Anterior cingulate cortex (tissue), 58 donors: ENCODE data around the gene RUVBL1.
"Not testable (repeated sequence)": the region's sequence is repeated elsewhere in the genome, so short reads cannot be mapped to it uniquely, and the experiment has no call there.

Experiments
- DNase-seq, 58 donors: peaks; one replicate each; lab custom pipeline; 2025; lab: John Stamatoyannopoulos, UW

Gene RUVBL1

DNA sequence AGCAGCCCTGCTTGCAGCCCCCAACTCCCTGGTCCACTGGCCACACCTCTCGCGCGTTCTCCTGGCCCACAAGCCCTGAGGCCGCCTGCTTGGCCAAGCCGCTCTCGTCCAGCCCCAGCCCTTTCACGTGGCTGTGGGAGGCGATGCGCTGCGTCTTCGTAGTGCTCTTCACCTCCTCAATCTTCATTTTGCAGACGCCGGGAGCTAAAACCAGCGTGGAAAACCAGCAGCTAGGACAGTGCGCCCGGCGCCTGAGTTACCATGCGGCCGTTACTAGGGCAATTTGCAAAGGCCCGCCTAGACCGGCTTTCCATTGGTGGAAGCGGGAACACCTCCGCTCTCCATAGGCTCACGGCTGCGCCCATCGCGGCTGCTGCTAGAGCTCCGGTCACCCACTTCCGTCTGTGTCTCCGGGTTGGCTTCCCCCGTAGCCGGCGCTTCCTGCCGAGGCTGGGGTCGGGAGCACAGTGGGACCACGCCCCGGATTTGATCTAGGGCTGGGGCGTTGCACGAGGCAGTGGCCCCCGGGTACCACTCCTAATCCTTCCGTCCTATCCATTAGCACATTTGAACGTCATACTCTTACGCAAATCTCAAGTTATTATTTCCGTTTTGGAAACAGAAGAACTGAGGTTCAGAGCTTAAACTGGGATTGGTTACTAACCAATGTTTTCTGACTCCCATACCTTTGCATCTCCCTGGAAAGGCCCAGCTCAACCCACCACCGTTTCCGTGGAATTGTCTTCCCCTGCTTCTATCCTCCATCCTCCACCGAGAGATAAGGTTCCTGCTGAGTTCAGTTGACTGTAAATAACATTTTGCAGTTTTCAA lies at the start of gene RUVBL1:
RUVBL1 (minus strand) TSS at position 275 of the 831 bp plus-strand sequence; CDS start at position 187, 88 bp downstream.
- DNase-seq, result peak; percentile 79 to 99 (median 95)

GRCh38 chr3:128173200-128173599 lies 49.6 kb upstream of the RUVBL1 start:
- no peak for DNase-seq

DNA sequence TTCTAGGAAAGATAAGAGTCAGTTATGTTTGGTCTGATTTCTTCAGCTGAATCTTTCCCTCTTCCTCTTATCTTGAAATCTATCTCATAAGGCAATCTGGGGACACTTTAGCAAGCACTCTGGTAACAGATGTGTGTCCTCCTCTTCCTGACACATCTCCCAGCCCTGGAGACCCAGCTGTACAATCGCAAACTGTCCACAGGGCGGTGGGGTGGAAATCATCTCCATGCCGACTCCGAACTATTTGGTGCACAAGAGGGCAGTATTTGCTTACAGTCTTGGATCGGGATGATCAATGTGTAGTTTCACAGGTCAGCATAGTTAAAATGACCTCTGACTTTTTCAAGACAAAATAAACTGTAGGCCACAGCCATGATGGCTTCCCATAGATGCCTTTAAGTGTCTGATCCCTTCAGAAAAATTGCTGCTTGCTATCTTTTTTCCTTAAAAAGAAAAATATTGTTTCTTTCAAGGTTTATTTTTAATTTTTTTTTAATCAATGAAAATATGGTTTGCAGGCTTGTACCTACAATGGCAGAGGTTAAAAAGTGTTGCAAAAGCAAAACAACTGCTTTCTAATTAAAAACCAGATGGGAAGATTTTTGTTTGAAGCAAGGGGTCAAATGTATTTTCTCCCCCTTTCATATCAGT lies 47.4 kb upstream of the RUVBL1 start:
- peak in 43 of 58 donors; percentile 4 to 66 (median 37) for DNase-seq

- DNase-seq, result no peak
These were observed 45.2 kb upstream of the RUVBL1 start for GRCh38 chr3:128168836-128169235.

- DNase-seq, result no peak
These were observed 44.5 kb upstream of the RUVBL1 start for GRCh38 chr3:128167973-128168674.

- no peak for DNase-seq
These were observed 44.0 kb upstream of the RUVBL1 start for GRCh38 chr3:128167646-128167972.

DNA sequence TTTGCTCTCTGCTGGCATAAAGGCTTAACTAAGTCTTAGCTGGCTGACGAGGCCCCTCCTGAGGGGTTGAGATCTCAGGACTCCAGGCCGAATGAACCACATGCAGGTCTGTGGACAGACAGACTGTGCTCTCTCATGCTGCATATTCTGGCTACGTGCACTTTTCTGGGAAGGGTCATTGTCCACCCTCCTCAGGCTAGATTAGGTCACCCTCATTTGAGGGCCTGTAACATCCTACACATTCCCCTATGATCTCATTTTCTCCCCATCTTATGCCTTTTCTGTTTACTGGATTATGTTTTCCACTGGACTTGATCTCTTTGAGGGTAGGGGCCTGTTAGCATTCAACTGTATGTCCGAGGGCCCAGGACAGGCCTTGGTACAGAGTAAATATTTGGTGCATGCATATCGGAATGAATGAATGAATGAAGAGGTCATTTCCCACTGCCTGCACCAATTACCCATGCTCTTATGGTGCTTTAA lies 43.4 kb upstream of the RUVBL1 start:
- DNase-seq, result no peak

DNA sequence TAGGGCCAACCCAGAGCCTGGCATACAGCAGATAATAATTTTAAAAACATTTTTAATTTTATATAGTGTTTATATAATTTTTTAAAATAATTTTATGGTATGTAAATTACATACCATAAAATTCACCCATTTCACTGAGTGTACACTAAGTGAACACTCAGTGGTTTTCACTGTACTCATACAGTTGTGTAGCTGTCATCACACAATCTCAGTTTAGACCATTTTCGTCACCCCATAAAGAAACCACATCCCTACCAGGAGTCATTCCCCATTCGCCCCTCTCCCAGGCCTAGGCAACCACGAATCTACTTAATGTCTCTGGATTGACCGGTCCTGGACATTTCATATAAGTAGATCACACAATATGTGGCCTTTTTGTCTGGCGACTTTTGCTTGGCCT lies 39.8 kb upstream of the RUVBL1 start:
- no peak for DNase-seq

- no peak for DNase-seq
These were observed 37.0 kb upstream of the RUVBL1 start for GRCh38 chr3:128160661-128161060.

- DNase-seq, result no peak
These were observed 32.2 kb upstream of the RUVBL1 start for GRCh38 chr3:128155616-128156360.

GRCh38 chr3:128154354-128154753 lies 30.7 kb upstream of the RUVBL1 start:
- not testable (repeated sequence) for DNase-seq

DNA sequence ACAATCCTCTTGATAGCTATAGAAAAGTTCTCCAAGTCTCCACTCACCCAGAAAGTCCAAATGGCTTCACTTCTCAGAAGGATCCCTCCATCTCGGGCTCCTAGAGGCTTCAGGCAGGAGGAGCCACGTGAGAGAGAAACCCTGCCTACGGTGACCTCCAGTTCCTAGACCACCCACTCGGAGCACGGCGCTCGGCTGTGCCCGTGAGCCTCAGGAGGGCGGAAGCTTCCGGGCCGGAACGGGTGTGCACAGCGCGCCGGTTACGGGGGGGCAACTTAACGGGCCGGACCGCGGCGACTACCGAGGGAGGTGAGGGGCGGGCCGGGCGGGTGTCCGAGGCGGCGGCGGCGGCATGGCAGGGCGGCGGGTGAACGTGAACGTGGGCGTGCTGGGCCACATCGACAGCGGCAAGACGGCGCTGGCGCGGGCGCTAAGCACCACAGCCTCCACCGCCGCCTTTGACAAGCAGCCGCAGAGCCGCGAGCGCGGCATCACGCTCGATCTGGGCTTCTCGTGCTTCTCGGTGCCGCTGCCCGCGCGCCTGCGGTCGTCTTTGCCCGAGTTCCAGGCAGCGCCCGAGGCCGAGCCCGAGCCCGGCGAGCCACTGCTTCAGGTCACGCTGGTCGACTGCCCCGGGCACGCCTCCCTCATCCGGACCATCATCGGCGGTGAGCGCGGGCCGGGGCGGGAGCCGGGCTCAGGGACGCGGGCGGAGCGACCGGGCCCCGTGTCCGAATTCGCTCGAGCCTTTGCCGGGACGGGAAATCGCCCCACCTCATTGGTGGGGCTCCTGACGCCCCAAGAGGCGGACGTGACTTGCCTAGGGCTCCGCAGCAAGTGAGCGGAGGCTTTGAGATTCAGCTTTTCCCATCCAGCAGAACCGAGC lies 29.8 kb upstream of the RUVBL1 start, which contains the start of gene EEFSEC:
EEFSEC (plus strand) TSS at position 326 of the 886 bp plus-strand sequence; CDS start at position 353, 27 bp downstream.
- peak in 57 of 58 donors; percentile 20 to 87 (median 69) for DNase-seq

GRCh38 chr3:128152419-128153155 lies 29.0 kb upstream of the RUVBL1 start:
- DNase-seq, result no peak

- DNase-seq, result no peak
These were observed 28.2 kb upstream of the RUVBL1 start for GRCh38 chr3:128151758-128152274.

- peak in 1 of 58 donors; percentile 8 for DNase-seq
These were observed 26.0 kb upstream of the RUVBL1 start for GRCh38 chr3:128149650-128150049.

- no peak for DNase-seq
These were observed 22.6 kb upstream of the RUVBL1 start for GRCh38 chr3:128146201-128146600.

DNA sequence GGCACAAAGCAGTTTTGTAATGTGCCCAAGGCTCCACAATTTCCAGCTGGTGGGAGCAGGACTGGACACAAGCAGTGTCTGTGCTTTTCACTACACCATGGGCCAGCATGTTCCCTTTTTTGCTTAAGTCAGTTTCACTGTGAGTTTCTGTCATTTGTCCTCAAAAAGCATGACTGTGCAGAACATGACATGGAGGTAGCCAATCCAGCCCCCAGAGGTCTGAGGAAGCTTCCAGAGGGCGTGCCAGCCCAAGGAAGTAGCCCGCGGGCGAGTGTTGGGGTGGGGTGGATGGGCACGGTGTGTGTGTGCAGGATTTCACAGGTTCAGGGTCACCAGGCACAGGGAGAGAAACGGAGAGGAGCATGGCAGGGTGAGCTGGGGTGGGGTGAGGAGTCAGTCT lies 21.7 kb upstream of the RUVBL1 start:
- DNase-seq, result peak in 9 of 58 donors; percentile 8 to 49 (median 20)

- DNase-seq, result no peak
These were observed 21.0 kb upstream of the RUVBL1 start for GRCh38 chr3:128144512-128145187.
